GM12892 (cell line): ENCODE data around the gene LRCH2.

Source experiments
- POLR2A ChIP-seq: IDR thresholded peaks from 2 replicates; pipeline ENCODE4 v1.6.1; 2011; ENCODE audit warnings: low read depth, low read length, control low read depth
- TAF1 ChIP-seq: IDR thresholded peaks from 2 replicates; pipeline ENCODE4 v1.6.1; 2011; ENCODE audit warnings: low read depth, mild to moderate bottlenecking, control low read depth, low read length, borderline replicate concordance

- no peak for TF ChIP-seq POLR2A
- TF ChIP-seq TAF1: no peak
These were observed 91.8 kb downstream of the LRCH2 start for GRCh38 chrX:115142057-115142456.
